ENCODE measurements around the gene ST3GAL5. TPM values are rescaled to one million over a fixed set of nuclear protein-coding genes. Genes with fewer than 3 reads are reported as not detected.

ST3GAL5 gene
- total and polyA plus RNA-seq, 4 experiments from 2014 or later, result 8.0 to 41.7 (median 25.2) TPM

GRCh38 chr2:85819811-85820510 lies 68.8 kb downstream of the ST3GAL5 start:
- intact Hi-C loops (cut with micrococcal nuclease), result loop anchor here (10.0 kb wide), 1 partner anchor 545 kb away; no protein-coding TSS in a partner anchor
- ChIA-PET POLR2A (ENCODE audit: partially characterized antibody) (no interaction called here), CTCF (ENCODE audit: partially characterized antibody) (interaction anchor here (1.3 to 25.4 kb wide), 2 partner anchors 91 to 261 kb away, joined by 6 to 548 read pairs; no protein-coding TSS in a partner anchor)
- Histone ChIP-seq H3K9me3 (ENCODE audit: control insufficient read depth in 1 of 2, low read length in 2 of 2) (no peaks in the 10 kb centered on the region), H3K4me3 (ENCODE audit: low read length in 2 of 2) (no peak overlapping the region), H3K27me3 (ENCODE audit: insufficient read depth, low read length) (no peaks in the 10 kb centered on the region), H3K36me3 (ENCODE audit: insufficient read depth, low read length) (no peaks in the 10 kb centered on the region), H3K4me1 (ENCODE audit: insufficient read depth, low read length) (no peaks in the 10 kb centered on the region), H3K27ac (ENCODE audit: low read depth, low read length) (no peak overlapping the region)
- Mint-ChIP-seq H3K27me3 (peaks cover 2 to 3% of the 10 kb centered on the region in 2 donors), H3K4me1 (no peaks in the 10 kb centered on the region), H3K9me3 (no peaks in the 10 kb centered on the region), H3K4me3 (no peak overlapping the region), H3K27ac (peak overlapping the region in 1 of 7 donors; percentile 24), H3K36me3 (no peaks in the 10 kb centered on the region)
- DNase-seq, result no peak

DNA sequence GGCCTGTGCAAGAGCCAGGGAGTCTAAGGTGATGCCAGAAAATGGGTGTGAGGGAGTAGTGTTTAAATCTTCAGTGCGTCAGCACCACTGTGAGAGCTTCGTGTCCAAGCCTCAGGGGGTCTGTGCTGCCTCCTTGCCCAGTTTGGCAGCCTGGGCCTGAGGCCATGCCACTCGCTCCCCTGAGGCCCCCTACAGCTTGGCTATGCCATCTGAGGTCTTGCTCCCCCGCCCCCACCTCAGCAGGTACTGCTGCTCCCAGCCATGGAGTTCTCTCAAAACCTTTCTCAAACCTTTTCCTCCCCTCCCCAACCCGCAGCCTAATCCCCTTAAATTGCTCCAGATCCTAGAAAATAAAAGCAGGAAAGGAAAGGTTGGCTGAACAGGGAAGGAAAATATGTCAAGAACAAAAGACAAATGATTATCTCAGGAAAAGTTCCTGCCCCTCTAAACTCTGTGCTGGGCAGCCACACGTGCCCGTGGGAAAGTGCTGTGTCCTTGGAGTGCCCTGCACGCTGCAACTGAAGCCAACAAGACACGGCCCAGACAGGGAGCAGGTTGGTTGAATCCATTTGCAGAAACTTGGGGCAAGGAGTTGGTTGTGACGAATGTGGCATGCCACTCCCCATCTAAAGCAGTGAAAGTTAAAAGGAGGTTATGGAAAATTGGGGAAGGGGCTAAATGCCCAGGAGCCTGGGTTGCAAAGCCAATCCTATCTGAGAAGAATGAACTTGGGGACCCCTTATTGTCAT lies 73.8 kb downstream of the ST3GAL5 start:
- H3K4me3 Mint-ChIP-seq, result no peak overlapping the region
- intact Hi-C loops (cut with micrococcal nuclease), result loop anchor here (1.0 kb wide), 3 partner anchors 65 to 136 kb away; no protein-coding TSS in a partner anchor
- POLR2A ChIA-PET (ENCODE audit: partially characterized antibody), result no interaction called here
- Histone ChIP-seq H3K27ac (ENCODE audit: low read depth, low read length) (no peak overlapping the region), H3K36me3 (ENCODE audit: insufficient read depth, low read length) (no peaks in the 10 kb centered on the region), H3K4me3 (ENCODE audit: low read length in 2 of 2) (no peak overlapping the region), H3K4me1 (ENCODE audit: insufficient read depth, low read length) (no peaks in the 10 kb centered on the region), H3K27me3 (ENCODE audit: insufficient read depth, low read length) (no peaks in the 10 kb centered on the region), H3K9me3 (ENCODE audit: control insufficient read depth in 1 of 2, low read length in 2 of 2) (no peaks in the 10 kb centered on the region)
- H3K9me3 Mint-ChIP-seq, result no peaks in the 10 kb centered on the region
- H3K27me3 Mint-ChIP-seq, result peaks cover 6 to 12% of the 10 kb centered on the region in 2 donors
- CTCF ChIA-PET (ENCODE audit: partially characterized antibody), result interaction anchor here (0.6 to 25.4 kb wide), 21 partner anchors 8 to 815 kb away, joined by 3 to 548 read pairs (median 5); partner anchors contain the start of genes ATOH8, POLR1A and PTCD3
- no peaks in the 10 kb centered on the region for H3K36me3 Mint-ChIP-seq
- H3K27ac Mint-ChIP-seq, result peak overlapping the region in 1 of 7 donors; percentile 4
- no peak for DNase-seq
- peaks cover 0 to 2% (median 0%) of the 10 kb centered on the region in 4 donors for H3K4me1 Mint-ChIP-seq

DNA sequence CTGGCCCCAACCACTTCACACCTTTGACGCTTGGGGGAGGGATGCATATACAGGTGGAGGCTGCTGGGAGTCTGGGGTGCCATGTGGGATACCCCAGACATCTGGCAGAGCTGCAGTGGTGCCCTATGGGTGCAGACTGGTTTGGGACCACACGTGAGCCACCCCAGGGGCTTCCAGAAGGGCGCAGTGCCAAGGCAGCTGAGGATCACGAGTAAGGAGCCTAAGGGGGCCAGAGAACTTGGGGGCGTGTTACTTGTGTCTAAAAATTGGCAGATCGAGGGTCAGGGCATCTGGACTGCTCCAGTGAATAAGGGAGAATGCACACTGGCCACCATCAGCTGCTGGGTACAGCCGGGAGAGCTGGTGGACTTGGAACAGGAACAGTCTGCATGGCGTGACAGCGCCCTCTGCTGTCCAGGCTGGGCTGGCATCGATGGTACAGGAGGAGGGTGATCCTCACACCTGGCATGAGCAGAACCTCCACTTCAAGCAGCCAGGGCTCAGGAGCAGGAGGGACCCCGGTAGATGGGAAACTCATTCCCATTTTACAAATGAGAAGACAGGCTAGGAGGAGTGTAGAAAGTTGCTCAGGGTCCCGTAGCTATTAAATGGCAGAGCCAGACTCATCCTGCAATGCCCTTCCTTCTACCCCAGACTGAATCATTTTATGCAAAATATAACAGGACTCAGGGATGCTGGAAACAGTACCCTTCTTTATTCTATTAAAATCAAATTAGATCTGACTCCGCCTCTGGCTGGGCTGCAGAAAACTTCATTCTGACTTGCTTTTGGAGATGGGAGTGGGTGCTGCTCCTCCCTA lies 74.6 kb downstream of the ST3GAL5 start:
- Histone ChIP-seq H3K9me3 (ENCODE audit: control insufficient read depth in 1 of 2, low read length in 2 of 2) (no peaks in the 10 kb centered on the region), H3K27ac (ENCODE audit: low read depth, low read length) (no peak overlapping the region), H3K4me1 (ENCODE audit: insufficient read depth, low read length) (no peaks in the 10 kb centered on the region), H3K4me3 (ENCODE audit: low read length in 2 of 2) (no peak overlapping the region), H3K27me3 (ENCODE audit: insufficient read depth, low read length) (no peaks in the 10 kb centered on the region), H3K36me3 (ENCODE audit: insufficient read depth, low read length) (no peaks in the 10 kb centered on the region)
- ChIA-PET CTCF (ENCODE audit: partially characterized antibody) (interaction anchor here (0.7 to 25.4 kb wide), 19 partner anchors 10 to 356 kb away, joined by 3 to 548 read pairs (median 6); partner anchors contain the start of genes ATOH8 and ST3GAL5), POLR2A (ENCODE audit: partially characterized antibody) (no interaction called here)
- peak overlapping the region in 2 of 7 donors; percentile 4 to 67 for H3K27ac Mint-ChIP-seq
- H3K36me3 Mint-ChIP-seq, result no peaks in the 10 kb centered on the region
- no peak overlapping the region for H3K4me3 Mint-ChIP-seq
- no peaks in the 10 kb centered on the region for H3K9me3 Mint-ChIP-seq
- H3K27me3 Mint-ChIP-seq, result peaks cover 6 to 10% of the 10 kb centered on the region in 2 donors
- H3K4me1 Mint-ChIP-seq, result peaks cover 0 to 2% (median 0%) of the 10 kb centered on the region in 4 donors
- intact Hi-C loops (cut with micrococcal nuclease), result loop anchor here (1.0 kb wide), 3 partner anchors 64 to 135 kb away; no protein-coding TSS in a partner anchor
- DNase-seq, result peak; percentile 64 to 75 (median 69)

DNA sequence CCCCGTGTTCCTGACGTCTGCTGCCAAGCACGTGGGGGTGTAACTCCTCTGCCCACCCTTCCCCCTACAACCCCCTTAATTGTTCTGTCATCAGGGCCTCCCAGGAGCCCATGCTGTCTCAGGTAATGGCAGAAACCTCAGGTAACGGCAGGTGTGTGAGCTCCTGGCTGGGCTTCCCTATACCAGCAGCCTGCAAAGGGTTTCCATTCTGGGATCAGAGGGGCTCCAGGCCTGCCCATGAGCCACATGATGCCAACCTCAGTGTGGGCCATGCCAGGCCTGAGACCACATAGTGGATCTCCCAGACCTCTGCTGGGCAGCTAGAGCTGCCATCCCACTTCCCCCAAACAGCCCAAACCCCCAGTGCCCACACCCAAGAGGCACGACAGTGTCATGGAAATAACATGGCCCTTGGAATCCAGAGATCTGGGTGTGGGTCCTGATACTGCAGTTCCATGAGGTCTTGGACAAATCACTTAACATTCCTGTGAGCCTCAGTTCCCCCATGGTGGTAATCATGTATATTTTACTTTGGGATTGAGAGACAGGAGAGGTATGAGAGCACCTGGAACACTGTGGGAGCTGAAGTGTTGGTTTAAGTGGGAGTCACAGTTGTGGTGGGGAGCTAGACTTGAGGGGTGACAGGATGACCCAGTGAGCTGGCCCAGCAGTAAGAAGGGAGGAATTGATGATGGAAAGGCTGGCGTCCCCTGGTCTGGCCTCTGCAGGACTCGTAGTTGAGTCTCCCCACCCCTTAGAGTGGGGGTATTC lies 75.4 kb downstream of the ST3GAL5 start:
- Mint-ChIP-seq H3K4me3 (no peak overlapping the region), H3K4me1 (peaks cover 0 to 2% (median 0%) of the 10 kb centered on the region in 4 donors), H3K27me3 (peaks cover 5 to 10% of the 10 kb centered on the region in 2 donors), H3K27ac (peak overlapping the region in 1 of 7 donors; percentile 22), H3K9me3 (no peaks in the 10 kb centered on the region), H3K36me3 (no peaks in the 10 kb centered on the region)
- ChIA-PET POLR2A (ENCODE audit: partially characterized antibody) (no interaction called here), CTCF (ENCODE audit: partially characterized antibody) (interaction anchor here (0.7 to 25.4 kb wide), 18 partner anchors 11 to 357 kb away, joined by 3 to 548 read pairs (median 6); partner anchors contain the start of genes ATOH8 and ST3GAL5)
- H3K36me3 ChIP-seq (ENCODE audit: insufficient read depth, low read length), result no peaks in the 10 kb centered on the region
- H3K4me1 ChIP-seq (ENCODE audit: insufficient read depth, low read length), result no peaks in the 10 kb centered on the region
- intact Hi-C loops (cut with micrococcal nuclease), result no loop called here
- H3K4me3 ChIP-seq (ENCODE audit: low read length in 2 of 2), result no peak overlapping the region
- no peaks in the 10 kb centered on the region for H3K9me3 ChIP-seq (ENCODE audit: control insufficient read depth in 1 of 2, low read length in 2 of 2)
- no peak for DNase-seq
- no peaks in the 10 kb centered on the region for H3K27me3 ChIP-seq (ENCODE audit: insufficient read depth, low read length)
- no peak overlapping the region for H3K27ac ChIP-seq (ENCODE audit: low read depth, low read length)

GRCh38 chr2:85812094-85812735 lies 76.6 kb downstream of the ST3GAL5 start:
- intact Hi-C loops (cut with micrococcal nuclease), result no loop called here
- POLR2A ChIA-PET (ENCODE audit: partially characterized antibody), result no interaction called here
- no peak overlapping the region for H3K4me3 Mint-ChIP-seq
- H3K9me3 ChIP-seq (ENCODE audit: control insufficient read depth in 1 of 2, low read length in 2 of 2), result no peaks in the 10 kb centered on the region
- no peaks in the 10 kb centered on the region for H3K27me3 ChIP-seq (ENCODE audit: insufficient read depth, low read length)
- H3K27ac Mint-ChIP-seq, result no peak overlapping the region
- no peak overlapping the region for H3K27ac ChIP-seq (ENCODE audit: low read depth, low read length)
- no peak overlapping the region for H3K4me3 ChIP-seq (ENCODE audit: low read length in 2 of 2)
- H3K4me1 Mint-ChIP-seq, result peaks cover 0 to 2% (median 0%) of the 10 kb centered on the region in 4 donors
- peaks cover 3 to 10% of the 10 kb centered on the region in 2 donors for H3K27me3 Mint-ChIP-seq
- H3K4me1 ChIP-seq (ENCODE audit: insufficient read depth, low read length), result no peaks in the 10 kb centered on the region
- CTCF ChIA-PET (ENCODE audit: partially characterized antibody), result interaction anchor here (1.0 to 25.4 kb wide), 5 partner anchors 9 to 269 kb away, joined by 3 to 548 read pairs (median 17); partner anchors contain the start of gene ATOH8
- H3K36me3 ChIP-seq (ENCODE audit: insufficient read depth, low read length), result no peaks in the 10 kb centered on the region
- H3K36me3 Mint-ChIP-seq, result no peaks in the 10 kb centered on the region
- DNase-seq, result no peak
- H3K9me3 Mint-ChIP-seq, result no peaks in the 10 kb centered on the region

Measured in CD4-positive, alpha-beta memory T cell (primary cell).